T47D (cell line): Measurements from ENCODE around the gene IFTAP.
A peak's percentile ranks its signal among the peaks of the same experiment; 100 is the strongest.
"Not testable (repeated sequence)": the region's sequence is repeated elsewhere in the genome, so short reads cannot be mapped to it uniquely, and the experiment has no call there.

Source experiments
- DNase-seq, 2 experiments: peaks; one replicate each; pipeline versions ENCODE4 v3.0.0 to v3.0.0-alpha.2; 2011 to 2012; ENCODE audit warnings: low read depth in 1 of 2, low spot score in 1 of 2
- JUND ChIP-seq: IDR thresholded peaks from 2 replicates; pipeline ENCODE4 v1.6.1; 2012; ENCODE audit warnings: low read depth
- in situ Hi-C: cut with HindIII; loops from 2 replicates; pipeline ENCODE4 v1.10.0; 2016; ENCODE audit warnings: low sequenced_read_pairs, low pct_unique_long_range_greater_than_20kb

Gene IFTAP

GRCh38 chr11:36627471-36627870 lies 33.2 kb downstream of the IFTAP start:
- in situ Hi-C loops = no loop called here
- no peak for TF ChIP-seq JUND
- DNase-seq = no peak

GRCh38 chr11:36628141-36628540 lies 33.8 kb downstream of the IFTAP start:
- in situ Hi-C loops = no loop called here
- DNase-seq = no peak
- TF ChIP-seq JUND = no peak

- in situ Hi-C loops = no loop called here
- DNase-seq = no peak
- no peak for TF ChIP-seq JUND
Observed at GRCh38 chr11:36628765-36629244, 34.5 kb downstream of the IFTAP start.

GRCh38 chr11:36631774-36632173 lies 37.5 kb downstream of the IFTAP start:
- in situ Hi-C loops = no loop called here
- no peak for TF ChIP-seq JUND
- no peak for DNase-seq

- DNase-seq = no peak
- TF ChIP-seq JUND = no peak
- in situ Hi-C loops = no loop called here
Observed at GRCh38 chr11:36635066-36635862, 41.0 kb downstream of the IFTAP start.

GRCh38 chr11:36638556-36638955 lies 44.3 kb downstream of the IFTAP start:
- DNase-seq = peak; percentile 55 to 88
- TF ChIP-seq JUND = peak; percentile 98
- in situ Hi-C loops = no loop called here

- in situ Hi-C loops = no loop called here
- no peak for DNase-seq
- no peak for TF ChIP-seq JUND
Observed at GRCh38 chr11:36657610-36658267, 63.4 kb downstream of the IFTAP start.

- in situ Hi-C loops, DNase-seq: not testable (repeated sequence)
Observed at GRCh38 chr11:36661359-36661758, 67.1 kb downstream of the IFTAP start.

GRCh38 chr11:36672815-36673450 lies 78.6 kb downstream of the IFTAP start:
- peak; percentile 21 to 79 for DNase-seq
- in situ Hi-C loops = no loop called here

GRCh38 chr11:36679547-36679946 lies 85.2 kb downstream of the IFTAP start:
- DNase-seq, in situ Hi-C loops: not testable (repeated sequence)

More at GRCh38 chr11:36672815-36673450, 78.6 kb downstream of the IFTAP start:
- no peak for TF ChIP-seq JUND

- in situ Hi-C loops = no loop called here
- DNase-seq = no peak
- no peak for TF ChIP-seq JUND
Observed at GRCh38 chr11:36683818-36684217, 89.5 kb downstream of the IFTAP start.

- DNase-seq = no peak
- no peak for TF ChIP-seq JUND
Observed at GRCh38 chr11:36684840-36685801, 90.8 kb downstream of the IFTAP start.

More at GRCh38 chr11:36684840-36685801, 90.8 kb downstream of the IFTAP start:
- in situ Hi-C loops = no loop called here
